Activated CD8-positive, alpha-beta T cell treated with anti-CD3 and anti-CD28 coated beads for 36 hours (primary cell): ENCODE measurements around the gene CALN1. TPM values are rescaled to one million over a fixed set of nuclear protein-coding genes. Genes with fewer than 3 reads are reported as not detected.

Experiments used
- ATAC-seq: fragments of 200-7000 bp; cut with Tn5 transposase; one replicate; pipeline ENCODE4 v1.10.0; 2021; ENCODE audit warnings: mild to moderate bottlenecking, moderate library complexity
- CTCF ChIA-PET: fragments of 350-600 bp; sonication (Branson Sonifier 250); formaldehyde crosslinking; loops from one replicate; lab custom pipeline; 2021; ENCODE audit warnings: antibody characterized with exemption; lab: Charles Lee
- POLR2A ChIA-PET: fragments of 350-600 bp; sonication (Branson Sonifier 250); formaldehyde crosslinking; loops from one replicate; lab custom pipeline; 2021; ENCODE audit warnings: antibody characterized with exemption; lab: Charles Lee
- DNase-seq: peaks from one replicate; pipeline ENCODE4 v3.0.0-alpha.2; 2020
- H3K27ac Mint-ChIP-seq: one replicate; pipeline ENCODE4 v1.8.0; 2021; ENCODE audit warnings: mild to moderate bottlenecking, mixed read lengths
- H3K27me3 Mint-ChIP-seq: one replicate; pipeline ENCODE4 v1.8.0; 2021; ENCODE audit warnings: mixed read lengths
- H3K36me3 Mint-ChIP-seq: one replicate; pipeline ENCODE4 v1.8.0; 2021; ENCODE audit warnings: low read depth, mixed read lengths
- H3K4me1 Mint-ChIP-seq: one replicate; pipeline ENCODE4 v1.8.0; 2021; ENCODE audit warnings: low read depth, mixed read lengths
- H3K4me3 Mint-ChIP-seq: one replicate; pipeline ENCODE4 v1.8.0; 2021; ENCODE audit warnings: mild to moderate bottlenecking, moderate library complexity, mixed read lengths
- H3K9me3 Mint-ChIP-seq: one replicate; pipeline ENCODE4 v1.8.0; 2021; ENCODE audit warnings: mixed read lengths
- CTCF ChIP-seq: fragments of 200-600 bp; IDR thresholded peaks from one replicate; pipeline ENCODE4 v1.8.0; 2022; ENCODE audit warnings: antibody characterized with exemption, mild to moderate bottlenecking
- intact Hi-C: fragments of 100-400 bp; cut with micrococcal nuclease; formaldehyde crosslinking; loops from one replicate; pipeline ENCODE4 v1.10.0; 2022
- total RNA-seq, 2 experiments: library from RNA; stranded (reverse); gene quantifications; one replicate each; pipeline ENCODE4 v1.2.3, GENCODE V29; 2021

Gene CALN1
- total RNA-seq, 2 experiments from 2014 or later = 0.02 to 0.16 TPM

GRCh38 chr7:72163271-72163670 lies 248.9 kb downstream of the CALN1 start:
- ChIA-PET POLR2A (no interaction called here), CTCF (no interaction called here)
- no peaks in the 10 kb centered on the region for H3K36me3 Mint-ChIP-seq
- H3K27me3 Mint-ChIP-seq = no peaks in the 10 kb centered on the region
- H3K4me1 Mint-ChIP-seq = no peaks in the 10 kb centered on the region
- no peak overlapping the region for H3K27ac Mint-ChIP-seq
- no peak for TF ChIP-seq CTCF
- no peak for ATAC-seq
- no peak for DNase-seq
- H3K9me3 Mint-ChIP-seq = peaks cover 19% of the 10 kb centered on the region
- no peak overlapping the region for H3K4me3 Mint-ChIP-seq
- intact Hi-C loops = no loop called here

DNA sequence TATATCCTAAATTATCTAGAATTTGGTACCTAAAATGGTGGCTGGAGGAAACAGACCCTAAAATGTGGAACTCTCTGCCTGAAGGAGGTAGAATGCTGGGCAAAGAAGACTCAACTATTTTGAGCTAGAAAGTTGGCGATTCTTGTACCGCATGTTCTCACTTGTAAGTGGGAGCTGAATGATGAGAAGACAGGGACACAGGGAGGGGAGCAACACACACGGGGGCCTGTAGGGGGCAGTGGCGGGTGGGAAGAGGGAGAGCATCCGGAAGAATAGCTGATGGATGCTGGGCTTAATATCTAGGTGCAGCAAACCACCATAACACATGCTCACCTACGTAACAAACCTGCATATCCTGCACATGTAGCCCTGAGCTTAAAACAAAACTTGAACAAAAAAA lies 250.6 kb downstream of the CALN1 start:
- Mint-ChIP-seq H3K4me3 (no peak overlapping the region), H3K9me3 (peaks cover 19% of the 10 kb centered on the region), H3K4me1 (no peaks in the 10 kb centered on the region), H3K27ac (no peak overlapping the region), H3K27me3 (no peaks in the 10 kb centered on the region), H3K36me3 (no peaks in the 10 kb centered on the region)
- CTCF ChIA-PET = no interaction called here
- DNase-seq (no peak), ATAC-seq (no peak)
- POLR2A ChIA-PET = no interaction called here
- TF ChIP-seq CTCF = no peak
- intact Hi-C loops = no loop called here

DNA sequence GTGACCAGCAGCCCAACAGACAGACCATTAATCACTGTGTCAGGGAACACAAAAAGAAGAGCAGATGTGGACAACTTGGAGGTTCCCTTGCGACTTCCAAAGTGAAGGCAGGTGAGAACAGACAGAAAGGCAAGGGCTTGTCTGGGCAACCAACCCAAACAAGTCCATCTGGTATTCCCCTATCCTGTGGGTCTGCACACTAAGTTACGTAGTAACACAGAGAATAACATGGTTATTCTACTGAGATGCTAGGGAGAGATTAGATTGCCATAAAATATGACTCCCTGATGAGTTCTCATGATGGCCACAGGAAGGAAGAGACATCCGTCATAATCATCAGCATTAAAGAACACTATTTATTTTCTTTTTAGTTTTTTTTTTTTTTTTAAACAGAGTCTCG lies 252.2 kb downstream of the CALN1 start:
- Mint-ChIP-seq H3K9me3 (peaks cover 16% of the 10 kb centered on the region), H3K27me3 (no peaks in the 10 kb centered on the region), H3K4me1 (no peaks in the 10 kb centered on the region), H3K27ac (no peak overlapping the region), H3K36me3 (no peaks in the 10 kb centered on the region), H3K4me3 (no peak overlapping the region)
- ChIA-PET POLR2A (no interaction called here), CTCF (no interaction called here)
- DNase-seq = no peak
- ATAC-seq = no peak
- intact Hi-C loops = no loop called here
- TF ChIP-seq CTCF = no peak

GRCh38 chr7:72156671-72157070 lies 255.5 kb downstream of the CALN1 start:
- H3K9me3 Mint-ChIP-seq = peaks cover 2% of the 10 kb centered on the region
- ChIA-PET CTCF (no interaction called here), POLR2A (no interaction called here)
- H3K4me3 Mint-ChIP-seq = no peak overlapping the region
- DNase-seq (no peak), ATAC-seq (no peak)
- H3K27ac Mint-ChIP-seq = no peak overlapping the region
- TF ChIP-seq CTCF = no peak
- H3K4me1 Mint-ChIP-seq = no peaks in the 10 kb centered on the region
- no peaks in the 10 kb centered on the region for H3K36me3 Mint-ChIP-seq
- H3K27me3 Mint-ChIP-seq = no peaks in the 10 kb centered on the region
- intact Hi-C loops = no loop called here

DNA sequence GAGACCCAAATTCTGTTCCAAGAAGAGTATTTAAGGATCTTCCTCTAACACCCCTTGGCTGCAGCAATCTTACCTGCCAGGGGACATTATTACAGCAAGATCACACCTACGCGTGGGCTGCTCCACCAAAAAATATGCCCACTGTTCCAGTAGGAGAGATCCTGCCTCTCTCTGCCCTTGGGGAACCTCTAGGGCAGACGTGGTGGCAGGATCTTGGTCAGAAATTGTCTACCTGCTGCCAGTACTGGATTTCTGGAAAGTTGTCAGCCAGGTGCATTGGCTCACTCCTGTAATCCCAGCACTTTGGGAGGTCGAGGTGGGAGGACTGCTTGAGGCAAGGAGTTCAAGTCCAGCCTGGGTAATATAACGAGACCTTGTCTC lies 259.0 kb downstream of the CALN1 start:
- CTCF ChIA-PET = no interaction called here
- H3K4me3 Mint-ChIP-seq = no peak overlapping the region
- H3K36me3 Mint-ChIP-seq = no peaks in the 10 kb centered on the region
- ATAC-seq (no peak), DNase-seq (no peak)
- no peak for TF ChIP-seq CTCF
- intact Hi-C loops = no loop called here
- POLR2A ChIA-PET = no interaction called here
- H3K27me3 Mint-ChIP-seq = no peaks in the 10 kb centered on the region
- H3K27ac Mint-ChIP-seq = no peak overlapping the region
- H3K9me3 Mint-ChIP-seq = peaks cover 2% of the 10 kb centered on the region
- no peaks in the 10 kb centered on the region for H3K4me1 Mint-ChIP-seq
